MCF 10A (cell line): Measurements from ENCODE around the gene EXTL1. TPM values are rescaled to one million over a fixed set of nuclear protein-coding genes. Genes with fewer than 3 reads are reported as not detected.

Experiments
- Bru-seq: library from RNA; stranded (reverse); fragments of 400-500 nt; gene quantifications from one replicate; lab custom pipeline; 2021; lab: Mats Ljungman, UMichigan
- BruChase-seq, 2 experiments: library from RNA; stranded (reverse); fragments of 400-500 nt; gene quantifications; one replicate each; lab custom pipeline; 2021; lab: Mats Ljungman, UMichigan
- BruUV-seq: library from RNA; stranded (reverse); fragments of 400-500 nt; replicated peaks from 2 replicates; lab custom pipeline; 2021; lab: Mats Ljungman, UMichigan
- CTCF ChIA-PET: fragments of 300-600 bp; sonication (Branson Sonifier 250); formaldehyde crosslinking; extraction: SDS; loops from one replicate; lab custom pipeline; 2021; ENCODE audit warnings: antibody characterized with exemption, inconsistent platforms; lab: Yijun Ruan, JAX
- POLR2A ChIA-PET: fragments of 300-600, 350-650 bp; sonication (Branson Sonifier 250); formaldehyde crosslinking; extraction: SDS; loops from one replicate; lab custom pipeline; 2020; ENCODE audit warnings: antibody characterized with exemption, inconsistent platforms; lab: Yijun Ruan, JAX
- DNase-seq: peaks from one replicate; pipeline ENCODE4 v3.0.0-alpha.2; 2018; ENCODE audit not compliant: unreplicated experiment
- H3K27ac Mint-ChIP-seq: one replicate; pipeline ENCODE4 v1.8.0; 2022; ENCODE audit warnings: mild to moderate bottlenecking, low read depth, mixed read lengths; ENCODE audit not compliant: unreplicated experiment
- H3K27me3 Mint-ChIP-seq: one replicate; pipeline ENCODE4 v1.8.0; 2022; ENCODE audit warnings: mixed read lengths; ENCODE audit not compliant: insufficient read depth, unreplicated experiment
- H3K36me3 Mint-ChIP-seq: one replicate; pipeline ENCODE4 v1.8.0; 2022; ENCODE audit warnings: mild to moderate bottlenecking, moderate library complexity, mixed read lengths; ENCODE audit not compliant: insufficient read depth, unreplicated experiment
- H3K4me1 Mint-ChIP-seq: one replicate; pipeline ENCODE4 v1.8.0; 2022; ENCODE audit warnings: mixed read lengths; ENCODE audit not compliant: insufficient read depth, unreplicated experiment
- H3K4me3 Mint-ChIP-seq: one replicate; pipeline ENCODE4 v1.8.0; 2022; ENCODE audit warnings: mild to moderate bottlenecking, moderate library complexity, mixed read lengths; ENCODE audit not compliant: unreplicated experiment
- H3K9me3 Mint-ChIP-seq: one replicate; pipeline ENCODE4 v1.8.0; 2022; ENCODE audit warnings: mixed read lengths; ENCODE audit not compliant: unreplicated experiment
- intact Hi-C: fragments of 100-400 bp; cut with micrococcal nuclease; formaldehyde crosslinking; loops from 2 replicates; pipeline ENCODE4 v1.14.1; 2022
- long read RNA-seq: library from polyadenylated mRNA; stranded (forward); transcript quantifications from one replicate; pipeline ENCODE4 v2.0.0, GENCODE V29; 2022
- total RNA-seq: library from RNA; stranded (reverse); gene quantifications from 2 replicates; pipeline ENCODE4 v1.2.3, GENCODE V29; 2022
- TF ChIP-seq, protein P1 (sequence below): fragments of 200-600 bp; IDR thresholded peaks from one replicate; pipeline ENCODE4 v1.8.0; 2022; ENCODE audit warnings: antibody characterized with exemption, mild to moderate bottlenecking; ENCODE audit not compliant: unreplicated experiment

The EXTL1 gene, protein sequence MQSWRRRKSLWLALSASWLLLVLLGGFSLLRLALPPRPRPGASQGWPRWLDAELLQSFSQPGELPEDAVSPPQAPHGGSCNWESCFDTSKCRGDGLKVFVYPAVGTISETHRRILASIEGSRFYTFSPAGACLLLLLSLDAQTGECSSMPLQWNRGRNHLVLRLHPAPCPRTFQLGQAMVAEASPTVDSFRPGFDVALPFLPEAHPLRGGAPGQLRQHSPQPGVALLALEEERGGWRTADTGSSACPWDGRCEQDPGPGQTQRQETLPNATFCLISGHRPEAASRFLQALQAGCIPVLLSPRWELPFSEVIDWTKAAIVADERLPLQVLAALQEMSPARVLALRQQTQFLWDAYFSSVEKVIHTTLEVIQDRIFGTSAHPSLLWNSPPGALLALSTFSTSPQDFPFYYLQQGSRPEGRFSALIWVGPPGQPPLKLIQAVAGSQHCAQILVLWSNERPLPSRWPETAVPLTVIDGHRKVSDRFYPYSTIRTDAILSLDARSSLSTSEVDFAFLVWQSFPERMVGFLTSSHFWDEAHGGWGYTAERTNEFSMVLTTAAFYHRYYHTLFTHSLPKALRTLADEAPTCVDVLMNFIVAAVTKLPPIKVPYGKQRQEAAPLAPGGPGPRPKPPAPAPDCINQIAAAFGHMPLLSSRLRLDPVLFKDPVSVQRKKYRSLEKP
- total RNA-seq: not detected in 2 replicates
- Bru-seq, nascent RNA: not detected
- not detected for BruChase-seq, experiment 1, labeled RNA remaining after a 6-hour chase
- not detected for BruChase-seq, experiment 2, labeled RNA remaining after a 2-hour chase
- long read RNA-seq: 0 reads

DNA sequence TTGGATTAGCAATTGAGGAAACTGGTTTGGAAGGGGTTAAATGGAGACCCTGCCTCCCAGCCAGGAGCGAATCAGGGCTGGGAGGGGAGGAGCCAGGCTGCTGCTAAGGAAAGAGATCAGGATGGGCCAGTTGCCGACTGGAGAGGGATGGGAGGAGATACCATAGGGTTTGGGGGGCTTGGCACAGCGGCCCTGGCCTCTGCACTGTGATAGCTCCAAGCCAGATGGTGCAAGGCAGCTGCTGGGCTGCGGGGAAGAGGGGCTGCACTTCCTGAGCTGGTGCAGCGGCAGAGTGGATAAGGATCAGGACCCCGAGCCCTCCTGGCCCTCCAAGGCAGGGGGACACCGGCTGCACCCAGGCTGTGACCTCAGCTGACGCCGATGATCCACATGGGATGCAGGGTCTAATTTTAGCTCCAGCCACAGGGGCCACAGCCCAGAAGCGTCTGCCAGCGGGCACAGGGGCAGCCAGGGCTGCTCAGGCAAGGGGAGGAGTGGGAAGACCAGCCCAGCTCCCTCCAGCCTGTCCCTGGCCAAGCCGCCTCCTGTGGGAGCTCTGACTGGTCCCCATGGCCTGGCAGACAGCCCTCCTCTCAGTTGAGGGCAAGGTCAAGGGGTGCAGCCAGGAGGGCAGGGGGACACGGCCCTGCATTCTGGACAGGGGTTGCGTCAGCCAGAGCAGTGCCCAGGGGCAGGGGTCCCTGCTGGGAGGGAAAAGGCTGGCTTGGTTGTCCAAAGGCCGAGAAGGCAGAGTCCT, at the start of gene EXTL1:
Gene EXTL1, plus strand, starts transcription at position 129 of the 757 bp plus-strand sequence. CDS start 872 bp downstream, outside the sequence.
- no TSS peak for BruUV-seq
- DNase-seq: no peak
- ChIA-PET CTCF (interaction anchor here (1.0 kb wide), 1 partner anchor 15 kb away, joined by 3 read pairs; no protein-coding TSS in a partner anchor), POLR2A (no interaction called here)
- H3K27ac Mint-ChIP-seq: no peak within 1 kb of the TSS
- H3K4me1 Mint-ChIP-seq: no peaks in the 10 kb centered on the region
- H3K36me3 Mint-ChIP-seq: no peaks in the 10 kb centered on the region
- intact Hi-C loops: no loop called here
- no peaks in the 10 kb centered on the region for H3K27me3 Mint-ChIP-seq
- no peak within 1 kb of the TSS for H3K4me3 Mint-ChIP-seq
- no peaks in the 10 kb centered on the region for H3K9me3 Mint-ChIP-seq
- TF ChIP-seq, protein P1, sequence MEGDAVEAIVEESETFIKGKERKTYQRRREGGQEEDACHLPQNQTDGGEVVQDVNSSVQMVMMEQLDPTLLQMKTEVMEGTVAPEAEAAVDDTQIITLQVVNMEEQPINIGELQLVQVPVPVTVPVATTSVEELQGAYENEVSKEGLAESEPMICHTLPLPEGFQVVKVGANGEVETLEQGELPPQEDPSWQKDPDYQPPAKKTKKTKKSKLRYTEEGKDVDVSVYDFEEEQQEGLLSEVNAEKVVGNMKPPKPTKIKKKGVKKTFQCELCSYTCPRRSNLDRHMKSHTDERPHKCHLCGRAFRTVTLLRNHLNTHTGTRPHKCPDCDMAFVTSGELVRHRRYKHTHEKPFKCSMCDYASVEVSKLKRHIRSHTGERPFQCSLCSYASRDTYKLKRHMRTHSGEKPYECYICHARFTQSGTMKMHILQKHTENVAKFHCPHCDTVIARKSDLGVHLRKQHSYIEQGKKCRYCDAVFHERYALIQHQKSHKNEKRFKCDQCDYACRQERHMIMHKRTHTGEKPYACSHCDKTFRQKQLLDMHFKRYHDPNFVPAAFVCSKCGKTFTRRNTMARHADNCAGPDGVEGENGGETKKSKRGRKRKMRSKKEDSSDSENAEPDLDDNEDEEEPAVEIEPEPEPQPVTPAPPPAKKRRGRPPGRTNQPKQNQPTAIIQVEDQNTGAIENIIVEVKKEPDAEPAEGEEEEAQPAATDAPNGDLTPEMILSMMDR: no peak

DNA sequence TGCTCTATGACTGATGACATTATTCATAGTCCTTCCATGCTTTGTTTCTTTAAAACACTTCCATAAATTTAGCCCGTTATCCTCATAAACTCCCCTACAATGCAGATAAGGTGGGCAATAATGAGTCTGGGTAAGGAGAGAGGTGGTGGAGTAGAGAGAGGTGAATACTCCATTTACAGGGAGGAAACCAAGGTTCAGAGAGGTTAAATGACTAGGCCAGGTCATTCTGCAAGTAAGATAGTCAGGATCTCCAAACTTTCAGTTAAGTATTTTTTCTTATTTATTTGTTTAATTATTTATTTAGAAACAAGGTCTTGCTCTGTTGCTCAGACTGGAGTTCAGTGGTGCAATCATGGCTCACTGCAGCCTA, 49.8 kb upstream of the EXTL1 start:
- Mint-ChIP-seq H3K27me3 (no peaks in the 10 kb centered on the region), H3K4me1 (no peaks in the 10 kb centered on the region), H3K36me3 (peaks cover 66% of the 10 kb centered on the region), H3K4me3 (no peak overlapping the region), H3K9me3 (no peaks in the 10 kb centered on the region), H3K27ac (no peak overlapping the region)
- ChIA-PET CTCF (interaction anchor here (0.6 to 1.1 kb wide), 2 partner anchors 76 to 177 kb away, joined by 3 to 4 read pairs; no protein-coding TSS in a partner anchor), POLR2A (no interaction called here)
- intact Hi-C loops: no loop called here
- TF ChIP-seq, protein P1: no peak
- DNase-seq: no peak
- BruUV-seq: no TSS peak

DNA sequence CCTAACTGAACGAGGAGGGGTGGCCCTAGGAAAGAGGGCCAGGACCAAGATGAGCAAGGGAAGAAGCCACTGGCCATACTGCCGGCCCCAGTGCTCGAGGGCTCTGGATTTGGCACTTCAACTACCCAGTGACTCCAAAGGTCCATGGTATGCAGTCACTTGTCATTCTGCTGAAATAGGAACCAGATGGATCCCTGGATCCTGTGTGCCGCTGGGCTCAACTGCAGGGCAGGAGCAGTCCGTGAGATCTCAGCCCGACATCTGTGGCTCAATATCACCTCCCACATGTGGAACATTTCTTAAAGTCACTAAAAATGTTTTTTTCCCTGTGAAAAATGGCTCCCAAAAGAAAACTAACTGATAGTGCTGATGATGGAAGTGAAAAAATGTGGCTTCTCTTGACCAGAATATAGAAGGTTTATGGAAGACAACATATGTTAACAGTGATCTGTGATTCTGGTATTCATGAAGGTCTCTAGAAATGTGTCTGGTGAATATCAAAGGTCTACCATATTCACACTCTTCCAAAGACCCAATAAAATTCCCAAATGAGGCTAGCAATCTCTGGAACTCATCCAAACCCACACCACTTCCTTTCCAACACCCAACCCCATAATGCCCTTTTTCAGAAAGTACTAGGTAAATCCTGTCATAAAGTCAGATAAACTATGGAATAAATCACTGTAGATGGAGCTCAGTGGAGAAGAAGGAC, 47.8 kb upstream of the EXTL1 start:
- no peaks in the 10 kb centered on the region for H3K4me1 Mint-ChIP-seq
- H3K4me3 Mint-ChIP-seq: no peak overlapping the region
- no peak overlapping the region for H3K27ac Mint-ChIP-seq
- DNase-seq: no peak
- intact Hi-C loops: no loop called here
- ChIA-PET POLR2A (no interaction called here), CTCF (no interaction called here)
- TF ChIP-seq, protein P1: no peak
- H3K9me3 Mint-ChIP-seq: no peaks in the 10 kb centered on the region
- no TSS peak for BruUV-seq
- no peaks in the 10 kb centered on the region for H3K27me3 Mint-ChIP-seq
- H3K36me3 Mint-ChIP-seq: peaks cover 83% of the 10 kb centered on the region
